GM12874 (cell line): ENCODE results near the gene LRRFIP1.

Source experiments
- CTCF ChIP-seq: IDR thresholded peaks from 2 replicates; pipeline ENCODE4 v1.5.1; 2011; ENCODE audit warnings: low read depth, mild to moderate bottlenecking, control low read depth, low read length, moderate library complexity; ENCODE audit not compliant: insufficient read depth

LRRFIP1 gene

DNA sequence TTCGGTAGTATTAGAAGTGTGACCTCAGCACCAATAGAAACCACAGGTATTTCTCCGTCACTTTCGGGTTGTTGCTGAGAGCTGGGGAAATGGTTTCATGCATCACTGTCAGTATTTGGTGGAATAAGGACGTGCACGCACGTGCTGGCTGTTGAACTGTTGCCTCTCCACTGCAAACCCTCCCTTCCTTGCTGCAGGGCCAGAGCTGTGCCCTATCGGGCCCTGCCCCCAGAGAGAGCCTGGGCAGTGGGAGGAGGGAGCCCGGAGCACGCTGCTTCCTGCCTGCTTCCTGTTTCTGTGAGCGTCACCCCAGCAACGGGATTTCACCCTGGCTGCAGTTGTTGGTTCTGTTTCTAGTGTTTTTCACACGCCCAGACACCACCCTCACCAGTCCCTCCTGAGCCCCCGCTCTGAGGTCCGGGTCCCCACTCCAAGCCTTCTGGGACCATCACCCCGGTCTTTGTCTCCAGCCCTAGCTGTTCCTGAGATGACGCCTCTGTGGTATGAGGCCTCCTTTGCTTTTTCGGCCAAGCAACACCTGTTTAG lies 47.4 kb downstream of the LRRFIP1 start:
- TF ChIP-seq CTCF, result no peak

- no peak for TF ChIP-seq CTCF
Observed at GRCh38 chr2:237675316-237675715, 47.9 kb downstream of the LRRFIP1 start.

DNA sequence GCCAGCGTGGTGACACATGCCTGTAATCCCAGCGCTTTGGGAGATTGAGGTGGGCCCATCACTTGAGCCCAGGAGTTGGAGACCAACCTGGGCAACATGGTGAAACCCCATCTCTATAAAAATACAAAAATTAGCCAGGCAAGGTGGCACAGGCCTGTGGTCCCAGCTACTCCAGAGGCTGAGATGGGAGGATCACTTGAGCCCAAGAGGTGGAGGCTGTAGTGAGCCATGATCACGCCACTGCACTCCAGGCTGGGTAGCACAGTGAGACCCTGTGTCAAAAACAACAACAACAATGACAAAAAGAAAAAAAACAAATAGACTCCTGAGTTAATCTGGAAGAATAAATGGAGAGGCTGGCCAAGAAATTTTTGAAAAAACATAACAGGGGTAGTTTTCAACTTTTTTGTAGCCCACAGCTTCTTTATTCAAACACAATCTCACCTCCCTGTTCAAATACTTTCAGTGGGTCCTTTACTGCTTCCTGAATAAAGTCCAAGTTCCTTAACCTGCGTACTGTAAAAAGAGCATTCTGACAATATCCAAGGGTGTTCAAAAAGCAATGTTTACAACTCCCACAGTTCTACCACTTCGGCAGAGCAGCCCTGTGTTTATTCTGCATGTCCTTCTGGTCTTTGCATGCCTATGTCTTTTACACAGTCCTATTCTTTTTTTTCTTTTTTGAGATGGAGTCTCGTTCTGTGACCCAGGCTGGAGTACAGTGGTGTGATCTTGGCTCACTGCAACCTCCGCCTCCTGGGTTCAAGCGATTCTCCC lies 53.5 kb downstream of the LRRFIP1 start:
- no peak for TF ChIP-seq CTCF

DNA sequence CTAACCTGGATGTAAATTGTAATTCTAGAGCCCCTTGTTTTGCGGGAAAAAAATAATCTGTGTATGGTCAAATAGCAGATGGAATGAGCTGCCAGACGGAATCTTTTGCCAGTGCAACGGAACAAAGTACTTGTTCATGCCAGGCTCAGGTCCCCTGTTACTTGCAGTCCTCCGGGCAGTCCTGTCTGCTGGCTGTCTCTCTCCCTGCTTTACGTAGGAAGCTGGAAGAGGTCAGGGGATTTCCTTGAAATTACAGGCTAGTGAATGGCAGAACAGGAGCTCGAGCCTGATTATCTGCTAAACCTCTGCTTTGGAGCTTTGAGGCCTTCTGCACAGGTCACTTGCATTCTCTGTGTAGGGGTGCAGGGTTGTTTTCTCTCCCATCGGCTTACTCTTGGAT lies 54.8 kb downstream of the LRRFIP1 start:
- no peak for TF ChIP-seq CTCF

DNA sequence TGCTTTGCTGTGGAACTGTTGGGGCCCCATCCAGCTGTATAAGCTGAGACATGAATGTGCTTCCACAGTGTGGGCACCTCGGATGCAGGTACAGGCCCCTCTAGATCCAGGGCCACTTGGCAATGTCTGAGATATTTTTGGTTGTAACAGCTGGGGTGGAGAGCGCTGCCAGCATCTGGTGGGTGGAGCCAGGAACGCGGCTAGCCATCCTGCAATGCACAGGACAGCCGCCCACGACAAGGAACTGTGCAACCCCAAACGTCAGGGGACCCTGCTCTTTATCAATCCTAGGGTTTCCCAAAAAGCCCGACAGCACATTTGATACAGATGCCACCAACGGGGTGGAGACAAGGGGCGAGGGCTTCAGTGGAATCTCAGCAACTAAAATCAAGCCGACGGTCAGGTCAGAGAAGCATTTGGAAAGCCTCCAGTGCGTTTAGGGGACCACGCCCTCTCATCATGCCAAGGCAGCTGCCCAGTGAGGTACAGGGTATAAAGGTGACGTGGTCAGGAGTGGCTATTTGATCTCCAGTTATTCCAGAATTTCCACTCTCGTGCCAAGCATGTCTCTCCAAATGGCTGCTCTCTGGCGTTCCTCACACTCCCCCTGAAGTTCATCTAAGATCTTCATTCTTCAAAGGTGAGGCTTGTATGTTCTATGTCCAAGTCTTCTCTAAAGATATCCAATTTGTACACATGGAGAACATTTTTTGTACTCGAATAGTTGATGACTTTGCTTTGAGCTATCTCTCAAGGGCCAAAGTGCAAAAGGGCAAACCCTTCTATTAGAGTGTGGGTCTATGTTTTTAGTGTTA lies 55.7 kb downstream of the LRRFIP1 start:
- TF ChIP-seq CTCF, result no peak

DNA sequence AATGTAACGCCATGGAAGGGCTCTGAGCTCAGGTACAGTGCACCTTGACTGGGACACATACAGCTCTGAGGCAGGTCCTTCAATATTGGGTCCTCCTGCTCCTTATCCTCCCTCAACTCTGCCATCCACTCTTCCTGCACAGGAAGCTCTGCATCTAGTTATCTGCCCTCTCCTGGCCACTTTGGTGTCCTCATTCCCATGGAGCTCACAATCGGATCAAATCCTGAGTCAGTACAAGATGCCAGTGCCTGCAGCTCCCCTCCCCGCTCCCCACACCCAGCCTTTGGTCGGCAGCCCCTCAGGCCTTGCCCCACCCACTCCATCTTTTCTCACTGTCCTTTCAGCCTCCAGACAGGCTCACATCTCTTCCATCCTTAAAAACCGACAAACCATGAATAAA lies 58.0 kb downstream of the LRRFIP1 start:
- TF ChIP-seq CTCF, result no peak

- TF ChIP-seq CTCF, result peak; percentile 64
Observed at GRCh38 chr2:237686659-237687136, 59.3 kb downstream of the LRRFIP1 start.
